MCF 10A (cell line): ENCODE measurements around the gene FANCC. TPM values are rescaled to one million over a fixed set of nuclear protein-coding genes. Genes with fewer than 3 reads are reported as not detected.

Source experiments
- BruUV-seq: library from RNA; stranded (reverse); fragments of 400-500 nt; replicated peaks from 2 replicates; lab custom pipeline; 2021; lab: Mats Ljungman, UMichigan
- CTCF ChIA-PET: fragments of 300-600 bp; sonication (Branson Sonifier 250); formaldehyde crosslinking; extraction: SDS; loops from one replicate; lab custom pipeline; 2021; ENCODE audit warnings: antibody characterized with exemption, inconsistent platforms; lab: Yijun Ruan, JAX
- POLR2A ChIA-PET: fragments of 300-600, 350-650 bp; sonication (Branson Sonifier 250); formaldehyde crosslinking; extraction: SDS; loops from one replicate; lab custom pipeline; 2020; ENCODE audit warnings: antibody characterized with exemption, inconsistent platforms; lab: Yijun Ruan, JAX
- DNase-seq: peaks from one replicate; pipeline ENCODE4 v3.0.0-alpha.2; 2018; ENCODE audit not compliant: unreplicated experiment
- H3K27ac Mint-ChIP-seq: one replicate; pipeline ENCODE4 v1.8.0; 2022; ENCODE audit warnings: mild to moderate bottlenecking, low read depth, mixed read lengths; ENCODE audit not compliant: unreplicated experiment
- H3K27me3 Mint-ChIP-seq: one replicate; pipeline ENCODE4 v1.8.0; 2022; ENCODE audit warnings: mixed read lengths; ENCODE audit not compliant: insufficient read depth, unreplicated experiment
- H3K36me3 Mint-ChIP-seq: one replicate; pipeline ENCODE4 v1.8.0; 2022; ENCODE audit warnings: mild to moderate bottlenecking, moderate library complexity, mixed read lengths; ENCODE audit not compliant: insufficient read depth, unreplicated experiment
- H3K4me1 Mint-ChIP-seq: one replicate; pipeline ENCODE4 v1.8.0; 2022; ENCODE audit warnings: mixed read lengths; ENCODE audit not compliant: insufficient read depth, unreplicated experiment
- H3K4me3 Mint-ChIP-seq: one replicate; pipeline ENCODE4 v1.8.0; 2022; ENCODE audit warnings: mild to moderate bottlenecking, moderate library complexity, mixed read lengths; ENCODE audit not compliant: unreplicated experiment
- H3K9me3 Mint-ChIP-seq: one replicate; pipeline ENCODE4 v1.8.0; 2022; ENCODE audit warnings: mixed read lengths; ENCODE audit not compliant: unreplicated experiment
- CTCF ChIP-seq: fragments of 200-600 bp; IDR thresholded peaks from one replicate; pipeline ENCODE4 v1.8.0; 2022; ENCODE audit warnings: antibody characterized with exemption, mild to moderate bottlenecking; ENCODE audit not compliant: unreplicated experiment
- intact Hi-C: fragments of 100-400 bp; cut with micrococcal nuclease; formaldehyde crosslinking; loops from 2 replicates; pipeline ENCODE4 v1.14.1; 2022
- total RNA-seq: library from RNA; stranded (reverse); gene quantifications from 2 replicates; pipeline ENCODE4 v1.2.3, GENCODE V29; 2022

The FANCC gene
- total RNA-seq, 1 experiment from 2014 or later: 12.1 TPM

GRCh38 chr9:95058795-95059386, 258.6 kb downstream of the FANCC start:
- TF ChIP-seq CTCF: no peak
- no peak for DNase-seq
- Mint-ChIP-seq H3K27ac (peak overlapping the region; percentile 25), H3K4me3 (no peak overlapping the region), H3K9me3 (no peaks in the 10 kb centered on the region), H3K36me3 (peaks cover 70% of the 10 kb centered on the region), H3K27me3 (no peaks in the 10 kb centered on the region), H3K4me1 (peaks cover 11% of the 10 kb centered on the region)
- POLR2A ChIA-PET: no interaction called here
- CTCF ChIA-PET: no interaction called here
- intact Hi-C loops: no loop called here
- no TSS peak for BruUV-seq

- TF ChIP-seq CTCF: no peak
- no peak overlapping the region for H3K4me3 Mint-ChIP-seq
- H3K9me3 Mint-ChIP-seq: no peaks in the 10 kb centered on the region
Measured at GRCh38 chr9:95058121-95058785, 259.3 kb downstream of the FANCC start.

GRCh38 chr9:95057101-95057500, 260.4 kb downstream of the FANCC start:
- H3K4me3 Mint-ChIP-seq: no peak overlapping the region
- CTCF ChIA-PET: no interaction called here

More at GRCh38 chr9:95058121-95058785, 259.3 kb downstream of the FANCC start:
- peaks cover 70% of the 10 kb centered on the region for H3K36me3 Mint-ChIP-seq
- intact Hi-C loops: no loop called here
- H3K27me3 Mint-ChIP-seq: no peaks in the 10 kb centered on the region
- ChIA-PET CTCF (interaction anchor here (0.7 to 0.9 kb wide), 2 partner anchors 69 to 270 kb away, joined by 3 read pairs; no protein-coding TSS in a partner anchor), POLR2A (interaction anchor here (0.8 to 2.4 kb wide), 3 partner anchors 10 to 51 kb away, joined by 4 to 7 read pairs (median 4); no protein-coding TSS in a partner anchor)
- peak overlapping the region; percentile 25 for H3K27ac Mint-ChIP-seq
- no peak for DNase-seq
- H3K4me1 Mint-ChIP-seq: peaks cover 11% of the 10 kb centered on the region
- no TSS peak for BruUV-seq

More at GRCh38 chr9:95057101-95057500, 260.4 kb downstream of the FANCC start:
- no peaks in the 10 kb centered on the region for H3K9me3 Mint-ChIP-seq
- peaks cover 60% of the 10 kb centered on the region for H3K36me3 Mint-ChIP-seq
- POLR2A ChIA-PET: interaction anchor here (0.5 to 2.4 kb wide), 4 partner anchors 11 to 91 kb away, joined by 3 to 7 read pairs (median 4); no protein-coding TSS in a partner anchor
- intact Hi-C loops: no loop called here
- H3K27me3 Mint-ChIP-seq: no peaks in the 10 kb centered on the region
- no peak for DNase-seq
- H3K27ac Mint-ChIP-seq: no peak overlapping the region
- H3K4me1 Mint-ChIP-seq: peaks cover 11% of the 10 kb centered on the region
- BruUV-seq: no TSS peak
- no peak for TF ChIP-seq CTCF
